Calu3 (cell line): ENCODE results near the gene EIPR1. TPM values are rescaled to one million over a fixed set of nuclear protein-coding genes. Genes with fewer than 3 reads are reported as not detected.

Experiments
- BruUV-seq: library from RNA; stranded (reverse); fragments of 400-500 nt; replicated peaks from 2 replicates; lab custom pipeline; 2021; lab: Mats Ljungman, UMichigan
- CTCF ChIA-PET: fragments of 300-600 bp; sonication (Branson Sonifier 250); formaldehyde crosslinking; loops from one replicate; lab custom pipeline; 2022; ENCODE audit warnings: antibody characterized with exemption; lab: Charles Lee
- DNase-seq: peaks from one replicate; pipeline ENCODE4 v3.0.0; 2022
- H3K27ac Mint-ChIP-seq: one replicate; pipeline ENCODE4 v1.8.0; 2022; ENCODE audit warnings: mixed read lengths; ENCODE audit not compliant: unreplicated experiment
- H3K27me3 Mint-ChIP-seq: one replicate; pipeline ENCODE4 v1.8.0; 2022; ENCODE audit warnings: mixed read lengths; ENCODE audit not compliant: unreplicated experiment
- H3K36me3 Mint-ChIP-seq: one replicate; pipeline ENCODE4 v1.8.0; 2022; ENCODE audit warnings: mild to moderate bottlenecking, moderate library complexity, mixed read lengths; ENCODE audit not compliant: insufficient read depth, unreplicated experiment
- H3K4me1 Mint-ChIP-seq: one replicate; pipeline ENCODE4 v1.8.0; 2022; ENCODE audit warnings: mild to moderate bottlenecking, low read depth, mixed read lengths; ENCODE audit not compliant: unreplicated experiment
- H3K4me3 Mint-ChIP-seq: one replicate; pipeline ENCODE4 v1.8.0; 2022; ENCODE audit warnings: mild to moderate bottlenecking, low read depth, moderate library complexity, mixed read lengths; ENCODE audit not compliant: unreplicated experiment
- H3K9me3 Mint-ChIP-seq: one replicate; pipeline ENCODE4 v1.8.0; 2022; ENCODE audit warnings: low read depth, mixed read lengths; ENCODE audit not compliant: unreplicated experiment
- CTCF ChIP-seq: fragments of 200-600 bp; IDR thresholded peaks from one replicate; pipeline ENCODE4 v1.8.0; 2022; ENCODE audit warnings: antibody characterized with exemption; ENCODE audit not compliant: unreplicated experiment
- intact Hi-C: fragments of 100-400 bp; cut with micrococcal nuclease; formaldehyde crosslinking; loops from one replicate; pipeline ENCODE4 v1.10.0; 2022; ENCODE audit not compliant: unreplicated experiment
- total RNA-seq: library from RNA; stranded (reverse); gene quantifications from 2 replicates; pipeline ENCODE4 v1.2.3, GENCODE V29; 2022

EIPR1 gene
- total RNA-seq, 1 experiment from 2014 or later: 31.7 TPM

GRCh38 chr2:3320910-3321605, 56.6 kb downstream of the EIPR1 start:
- H3K36me3 Mint-ChIP-seq: peaks cover 5% of the 10 kb centered on the region
- no peaks in the 10 kb centered on the region for H3K27me3 Mint-ChIP-seq
- no peak overlapping the region for H3K27ac Mint-ChIP-seq
- H3K9me3 Mint-ChIP-seq: no peaks in the 10 kb centered on the region
- no peaks in the 10 kb centered on the region for H3K4me1 Mint-ChIP-seq
- intact Hi-C loops: no loop called here
- CTCF ChIA-PET: no interaction called here
- no TSS peak for BruUV-seq
- H3K4me3 Mint-ChIP-seq: no peak overlapping the region
- TF ChIP-seq CTCF: no peak
- no peak for DNase-seq

GRCh38 chr2:3319745-3320566, 57.7 kb downstream of the EIPR1 start:
- Mint-ChIP-seq H3K4me1 (no peaks in the 10 kb centered on the region), H3K27me3 (no peaks in the 10 kb centered on the region), H3K4me3 (no peak overlapping the region), H3K36me3 (peaks cover 5% of the 10 kb centered on the region), H3K9me3 (no peaks in the 10 kb centered on the region), H3K27ac (no peak overlapping the region)
- CTCF ChIA-PET: no interaction called here
- no peak for DNase-seq
- TF ChIP-seq CTCF: no peak
- intact Hi-C loops: no loop called here
- BruUV-seq: no TSS peak

- CTCF ChIA-PET: no interaction called here
- no peaks in the 10 kb centered on the region for H3K4me1 Mint-ChIP-seq
- H3K27ac Mint-ChIP-seq: no peak overlapping the region
- no peak overlapping the region for H3K4me3 Mint-ChIP-seq
- no TSS peak for BruUV-seq
- no peak for DNase-seq
- TF ChIP-seq CTCF: no peak
- intact Hi-C loops: no loop called here
- no peaks in the 10 kb centered on the region for H3K27me3 Mint-ChIP-seq
- H3K36me3 Mint-ChIP-seq: peaks cover 2% of the 10 kb centered on the region
- H3K9me3 Mint-ChIP-seq: no peaks in the 10 kb centered on the region
Observed at GRCh38 chr2:3319134-3319533, 58.5 kb downstream of the EIPR1 start.

- H3K9me3 Mint-ChIP-seq: no peaks in the 10 kb centered on the region
- no peak overlapping the region for H3K27ac Mint-ChIP-seq
- CTCF ChIA-PET: no interaction called here
- H3K4me1 Mint-ChIP-seq: peaks cover 4% of the 10 kb centered on the region
- no peak for TF ChIP-seq CTCF
- no TSS peak for BruUV-seq
- H3K27me3 Mint-ChIP-seq: no peaks in the 10 kb centered on the region
- H3K36me3 Mint-ChIP-seq: no peaks in the 10 kb centered on the region
- intact Hi-C loops: no loop called here
- H3K4me3 Mint-ChIP-seq: no peak overlapping the region
- no peak for DNase-seq
Observed at GRCh38 chr2:3317871-3318590, 59.6 kb downstream of the EIPR1 start.
